KOPT-K1 (cell line): Measurements from ENCODE around the gene ZNF778.
"Not testable (repeated sequence)": the region's sequence is repeated elsewhere in the genome, so short reads cannot be mapped to it uniquely, and the experiment has no call there.

ENCODE experiments used
- H3K27ac ChIP-seq: fragments of 200-600 bp; sonication (generic); 2 replicates; pipeline ENCODE4 v1.5.1; 2016; ENCODE audit warnings: antibody characterized with exemption, mild to moderate bottlenecking, low read depth, low read length; ENCODE audit not compliant: poor library complexity, severe bottlenecking
- H3K36me3 ChIP-seq: fragments of 200-600 bp; sonication (generic); 2 replicates; pipeline ENCODE4 v1.5.1; 2017; ENCODE audit warnings: antibody characterized with exemption, mild to moderate bottlenecking, low read length, moderate library complexity; ENCODE audit not compliant: insufficient read depth
- H3K9me3 ChIP-seq: fragments of 200-600 bp; sonication (generic); 2 replicates; pipeline ENCODE4 v1.5.1; 2017; ENCODE audit warnings: antibody characterized with exemption, low read length, mild to moderate bottlenecking; ENCODE audit not compliant: insufficient read depth, poor library complexity, severe bottlenecking

Gene ZNF778

DNA sequence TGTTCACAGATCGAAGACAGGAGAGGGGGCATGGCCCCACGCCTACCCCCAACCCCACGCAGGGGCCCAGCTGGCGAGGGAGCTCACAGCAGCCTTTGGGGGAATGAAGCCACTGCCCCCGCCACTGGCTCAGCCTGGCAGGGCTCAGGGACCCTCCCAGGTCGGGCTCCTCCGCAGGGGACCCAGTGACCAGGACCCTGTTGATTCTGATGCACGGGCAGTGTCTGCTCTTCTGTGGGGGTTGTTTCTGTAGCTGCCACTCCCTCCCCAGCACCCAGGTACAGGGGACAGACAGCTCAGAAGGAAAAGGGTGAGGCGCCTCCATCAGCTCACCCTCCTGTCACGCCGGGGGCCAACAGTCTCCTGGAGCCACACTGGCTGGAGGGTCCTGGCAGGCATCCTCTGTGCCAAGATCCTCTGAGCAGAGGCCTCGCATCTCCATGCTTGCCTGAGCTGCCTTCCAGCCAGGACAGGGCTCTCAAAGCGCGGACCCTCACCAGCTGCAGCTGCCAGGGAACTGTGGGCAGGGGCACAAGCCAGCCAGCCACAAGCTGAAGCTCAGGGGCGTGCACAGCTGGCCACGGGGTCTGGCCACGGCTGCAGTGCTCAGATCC lies 49.1 kb downstream of the ZNF778 start:
- H3K36me3 ChIP-seq = peaks cover 66% of the 10 kb centered on the region
- peaks cover 17% of the 10 kb centered on the region for H3K9me3 ChIP-seq
- no peak overlapping the region for H3K27ac ChIP-seq

DNA sequence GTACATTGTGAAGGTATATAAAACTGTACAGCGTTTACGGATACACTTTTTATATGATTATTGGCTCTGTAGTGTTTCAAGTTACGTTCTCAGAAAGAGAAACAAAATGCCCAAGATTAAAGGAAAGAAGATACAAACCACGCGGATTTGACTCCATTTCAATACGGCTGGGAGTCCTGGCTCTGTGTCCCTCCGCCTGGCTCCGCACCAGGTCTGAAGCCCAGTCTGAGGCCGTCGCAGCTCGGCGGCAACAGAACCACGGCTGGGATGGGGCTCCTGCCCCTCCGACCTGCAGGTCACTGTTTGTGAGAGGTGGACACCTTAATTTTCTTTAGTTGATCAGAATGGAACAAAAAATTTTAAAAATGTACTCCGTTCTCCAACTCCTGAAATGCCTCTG lies 50.2 kb downstream of the ZNF778 start:
- peaks cover 77% of the 10 kb centered on the region for H3K36me3 ChIP-seq
- H3K27ac ChIP-seq = not testable (repeated sequence)
- peaks cover 15% of the 10 kb centered on the region for H3K9me3 ChIP-seq

DNA sequence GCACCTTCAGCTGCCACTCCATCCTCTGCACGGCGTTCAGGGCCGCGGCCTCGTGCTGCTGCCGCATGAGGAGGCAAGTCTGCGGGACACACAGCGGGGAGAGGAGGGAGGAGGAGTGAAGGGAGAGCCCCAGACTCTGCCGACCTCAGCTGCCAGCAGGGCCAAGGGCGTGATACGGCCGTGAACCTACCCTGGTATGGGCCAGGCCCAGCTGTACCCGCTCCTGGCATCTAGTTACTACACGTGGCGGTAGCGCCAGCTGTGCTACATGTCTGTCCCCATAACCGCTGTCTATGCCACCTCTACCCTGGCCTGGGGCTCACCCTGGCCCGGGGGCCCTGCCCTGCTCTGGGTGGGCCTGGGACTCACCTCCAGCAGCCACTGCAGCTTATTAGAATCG lies 51.1 kb downstream of the ZNF778 start:
- Histone ChIP-seq H3K36me3 (peaks cover 85% of the 10 kb centered on the region), H3K9me3 (peaks cover 7% of the 10 kb centered on the region), H3K27ac (no peak overlapping the region)

DNA sequence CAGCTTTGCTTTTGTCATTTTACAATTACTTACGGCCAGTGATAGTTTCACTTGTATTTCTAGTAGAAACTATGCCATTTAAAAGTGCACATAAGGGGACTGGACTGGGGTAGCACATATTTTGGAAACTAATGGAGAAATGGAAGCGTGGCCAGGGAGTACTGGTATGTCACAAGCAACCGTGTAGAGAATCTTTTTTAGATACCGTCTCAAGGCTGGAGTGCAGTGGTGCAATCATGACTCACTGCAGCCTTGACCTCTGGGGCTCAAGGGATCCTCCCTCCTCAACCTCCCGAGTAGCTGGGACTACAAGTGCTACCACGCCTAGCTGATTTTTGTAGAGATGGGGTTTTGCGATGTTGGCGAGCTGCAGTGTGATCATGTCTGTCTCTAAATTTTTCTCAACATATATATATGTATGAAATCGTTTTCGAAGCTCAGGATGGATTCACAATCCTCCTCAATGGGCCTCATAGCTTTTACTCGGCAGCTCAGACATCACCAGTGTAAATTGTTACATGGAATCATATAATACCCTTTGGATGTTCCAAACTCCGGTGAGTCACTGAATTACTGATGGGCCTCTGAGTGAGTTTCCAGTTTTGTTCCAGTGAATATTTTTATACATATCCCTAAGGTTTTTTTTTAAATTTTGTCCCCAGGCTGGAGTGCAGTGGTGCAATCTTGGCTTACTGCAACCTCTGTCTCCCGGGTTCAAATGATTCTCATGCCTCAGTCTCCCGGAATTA lies 51.7 kb downstream of the ZNF778 start:
- no peak overlapping the region for H3K27ac ChIP-seq
- H3K36me3 ChIP-seq = peaks cover 91% of the 10 kb centered on the region
- peaks cover 2% of the 10 kb centered on the region for H3K9me3 ChIP-seq

DNA sequence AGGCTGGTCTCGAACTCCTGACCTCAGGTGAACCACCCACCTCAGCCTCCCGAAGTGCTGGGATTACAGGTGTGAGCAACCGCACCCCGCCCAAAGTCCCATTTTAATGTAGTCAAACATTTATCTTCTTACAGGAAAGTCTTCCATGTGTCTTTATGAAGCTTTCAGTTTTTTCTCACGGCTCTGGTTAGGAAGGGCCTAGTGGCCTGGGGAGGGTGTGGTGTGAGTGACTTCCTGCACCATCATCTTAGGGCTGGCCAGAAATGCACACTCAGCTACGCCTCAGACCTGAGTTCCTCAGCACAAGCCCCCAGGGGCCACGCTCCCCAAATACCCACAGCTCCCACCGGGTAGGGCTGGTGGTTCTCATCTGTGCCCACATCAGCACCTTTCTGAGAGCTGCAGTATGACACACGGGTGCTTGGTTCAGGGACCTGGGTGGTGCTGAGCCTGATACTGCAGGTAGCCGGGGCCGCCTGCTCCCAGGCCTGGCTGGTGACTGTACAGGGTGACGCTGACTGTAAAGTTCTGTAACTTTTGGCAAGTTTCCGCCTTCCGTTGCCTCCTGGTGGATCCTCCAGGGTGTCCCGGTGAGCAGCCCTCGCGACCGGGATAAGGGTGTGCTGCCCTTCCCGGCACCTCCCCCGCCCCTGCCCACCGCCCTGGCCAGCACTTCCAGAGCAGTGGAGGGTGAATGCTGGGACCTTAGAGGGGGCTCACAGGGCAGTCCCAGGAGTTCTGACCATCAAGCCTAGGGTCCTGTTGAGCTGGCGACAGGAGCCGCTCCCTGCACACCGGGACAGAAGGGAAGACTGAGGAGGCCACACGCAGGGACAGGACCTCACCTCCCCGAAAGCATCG lies 52.5 kb downstream of the ZNF778 start:
- Histone ChIP-seq H3K9me3 (no peaks in the 10 kb centered on the region), H3K36me3 (peaks cover 91% of the 10 kb centered on the region), H3K27ac (no peak overlapping the region)

DNA sequence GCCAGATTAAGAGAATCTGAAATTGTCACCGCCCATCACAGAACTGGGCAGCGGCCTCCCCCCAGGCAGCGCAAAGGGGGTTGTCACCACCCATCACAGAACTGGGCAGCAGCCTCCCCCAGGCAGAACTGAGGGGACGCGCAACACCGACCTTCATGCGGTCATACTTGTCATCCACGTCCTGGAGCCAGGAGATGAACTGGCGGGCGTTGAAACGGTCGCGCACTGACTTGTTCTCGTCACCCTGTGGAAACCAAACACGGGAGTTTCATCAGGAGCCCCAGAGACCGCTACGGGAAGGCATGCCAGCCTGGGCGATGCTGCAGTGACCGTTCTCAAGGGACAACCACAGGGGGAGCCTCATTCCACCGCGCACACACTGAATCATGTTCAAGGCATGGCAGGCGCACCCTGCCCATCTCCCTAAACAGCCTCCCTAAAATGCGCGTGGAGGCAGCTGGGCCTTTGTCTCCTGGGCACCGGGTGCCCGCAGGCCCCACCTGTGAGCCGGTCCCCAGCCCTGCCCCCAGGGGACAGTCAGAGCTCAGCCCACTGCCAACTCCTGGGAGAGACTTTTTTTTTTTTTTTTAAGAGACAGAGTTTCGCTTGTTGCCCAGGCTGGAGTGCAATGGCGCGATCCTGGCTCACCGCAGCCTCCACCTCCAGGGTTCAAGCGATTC lies 53.3 kb downstream of the ZNF778 start:
- H3K36me3 ChIP-seq = peaks cover 91% of the 10 kb centered on the region
- no peaks in the 10 kb centered on the region for H3K9me3 ChIP-seq
- H3K27ac ChIP-seq = no peak overlapping the region

DNA sequence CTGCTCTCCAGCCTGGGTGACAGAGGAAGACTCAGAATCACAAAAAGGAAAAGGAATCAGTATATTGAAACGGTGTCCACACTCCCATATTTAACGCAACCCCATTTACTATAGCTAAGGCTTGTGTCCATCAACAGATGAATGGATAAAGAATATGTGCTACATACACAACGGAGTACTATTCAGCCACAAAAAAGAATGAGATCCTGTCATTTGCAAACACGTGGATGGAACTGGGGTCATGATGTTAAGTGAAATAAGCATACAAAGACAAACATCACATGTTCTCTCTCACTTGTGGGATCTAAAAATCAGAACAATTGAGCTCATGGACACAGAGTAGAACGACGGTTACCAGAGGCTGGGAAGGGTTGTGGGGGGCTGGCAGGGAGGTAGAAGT lies 55.1 kb downstream of the ZNF778 start:
- Histone ChIP-seq H3K9me3 (no peaks in the 10 kb centered on the region), H3K27ac (no peak overlapping the region), H3K36me3 (peaks cover 92% of the 10 kb centered on the region)

DNA sequence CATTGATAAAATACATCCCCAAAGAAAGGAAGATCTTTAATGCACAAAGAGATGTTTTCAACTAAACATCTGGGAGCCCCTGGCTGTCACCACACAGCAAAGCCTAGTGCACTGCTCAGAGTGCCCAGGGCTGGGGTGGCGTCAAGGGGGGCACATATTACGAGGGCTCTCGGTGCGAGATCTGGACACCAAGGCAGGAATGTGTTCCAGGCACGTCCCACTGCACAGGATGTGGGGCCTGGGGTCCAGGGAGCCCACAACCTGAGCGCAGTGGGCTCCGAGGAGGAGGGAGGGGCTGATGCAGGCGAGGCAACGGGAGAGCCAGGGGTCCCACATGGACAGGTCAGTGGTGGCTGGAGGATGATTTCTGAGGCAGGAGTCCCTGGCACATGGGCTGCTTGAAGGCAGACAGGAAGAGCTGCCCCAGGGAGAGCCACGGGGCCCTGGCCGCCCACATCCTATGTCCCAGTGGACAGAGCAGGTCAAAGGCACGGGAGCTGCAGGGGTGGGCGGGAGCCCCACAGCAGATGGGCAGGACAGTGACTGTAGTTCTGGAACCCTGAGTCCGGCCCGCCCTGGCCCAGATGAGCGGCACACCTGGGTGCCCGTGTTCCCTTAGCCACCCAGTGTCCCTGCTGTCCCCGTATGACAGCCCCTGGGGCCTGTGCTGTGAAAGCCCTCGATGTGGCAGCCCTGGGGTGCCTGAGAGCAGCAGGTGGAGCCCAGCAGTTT lies 56.4 kb downstream of the ZNF778 start:
- no peaks in the 10 kb centered on the region for H3K9me3 ChIP-seq
- H3K36me3 ChIP-seq = peaks cover 100% of the 10 kb centered on the region
- no peak overlapping the region for H3K27ac ChIP-seq

DNA sequence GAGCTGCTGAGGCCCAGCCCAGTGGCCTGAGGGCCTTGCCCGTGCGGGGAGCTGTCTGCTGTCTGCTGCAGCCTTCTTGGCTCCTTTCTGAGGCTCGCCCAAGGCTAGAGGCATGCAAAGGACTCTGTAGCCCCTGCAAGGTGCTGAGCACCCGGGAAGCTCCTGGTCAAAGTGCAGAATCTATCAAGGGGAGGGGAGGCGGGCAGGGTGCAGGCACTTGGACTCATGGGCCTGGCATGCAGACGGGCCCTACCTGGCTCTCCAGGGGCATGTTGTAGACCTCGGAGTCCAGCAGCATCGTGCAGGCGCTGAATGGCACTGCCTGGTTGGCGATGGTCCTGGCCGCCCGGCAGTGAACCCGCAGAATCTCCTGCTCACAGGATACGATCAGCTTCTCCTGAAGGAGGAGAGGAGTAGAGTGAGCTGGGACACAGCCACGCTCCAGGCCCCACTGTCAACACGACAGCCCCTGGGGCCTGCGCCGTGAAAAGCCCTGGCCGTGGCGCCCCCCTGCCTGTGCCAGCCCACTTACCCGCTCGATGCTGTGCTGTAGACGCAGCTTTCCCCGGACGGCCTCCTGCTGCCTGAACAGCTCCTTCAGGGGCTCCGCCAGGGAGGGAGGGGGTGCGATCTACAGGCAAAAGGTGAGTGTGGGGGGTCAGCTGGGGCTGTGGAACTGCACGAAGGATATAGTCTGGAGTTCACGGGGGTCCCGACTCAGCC lies 57.2 kb downstream of the ZNF778 start:
- peaks cover 95% of the 10 kb centered on the region for H3K36me3 ChIP-seq
- H3K27ac ChIP-seq = no peak overlapping the region
- no peaks in the 10 kb centered on the region for H3K9me3 ChIP-seq

DNA sequence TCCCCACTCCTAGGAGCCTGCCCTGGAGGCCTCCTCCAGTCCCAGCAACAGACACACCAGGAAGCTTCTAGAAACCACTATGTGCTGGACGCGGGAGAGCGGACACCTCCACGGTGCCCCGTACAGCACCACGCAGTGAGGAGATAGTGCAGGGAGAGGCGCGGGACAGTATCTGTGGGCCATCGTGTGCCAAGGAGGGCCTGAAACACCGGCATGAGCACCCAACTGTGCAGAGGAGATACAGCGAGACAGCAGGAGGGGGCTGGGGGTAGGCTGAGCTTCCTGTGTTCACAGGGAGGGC lies 57.7 kb downstream of the ZNF778 start:
- no peak overlapping the region for H3K27ac ChIP-seq
- H3K9me3 ChIP-seq = no peaks in the 10 kb centered on the region
- H3K36me3 ChIP-seq = peaks cover 95% of the 10 kb centered on the region

DNA sequence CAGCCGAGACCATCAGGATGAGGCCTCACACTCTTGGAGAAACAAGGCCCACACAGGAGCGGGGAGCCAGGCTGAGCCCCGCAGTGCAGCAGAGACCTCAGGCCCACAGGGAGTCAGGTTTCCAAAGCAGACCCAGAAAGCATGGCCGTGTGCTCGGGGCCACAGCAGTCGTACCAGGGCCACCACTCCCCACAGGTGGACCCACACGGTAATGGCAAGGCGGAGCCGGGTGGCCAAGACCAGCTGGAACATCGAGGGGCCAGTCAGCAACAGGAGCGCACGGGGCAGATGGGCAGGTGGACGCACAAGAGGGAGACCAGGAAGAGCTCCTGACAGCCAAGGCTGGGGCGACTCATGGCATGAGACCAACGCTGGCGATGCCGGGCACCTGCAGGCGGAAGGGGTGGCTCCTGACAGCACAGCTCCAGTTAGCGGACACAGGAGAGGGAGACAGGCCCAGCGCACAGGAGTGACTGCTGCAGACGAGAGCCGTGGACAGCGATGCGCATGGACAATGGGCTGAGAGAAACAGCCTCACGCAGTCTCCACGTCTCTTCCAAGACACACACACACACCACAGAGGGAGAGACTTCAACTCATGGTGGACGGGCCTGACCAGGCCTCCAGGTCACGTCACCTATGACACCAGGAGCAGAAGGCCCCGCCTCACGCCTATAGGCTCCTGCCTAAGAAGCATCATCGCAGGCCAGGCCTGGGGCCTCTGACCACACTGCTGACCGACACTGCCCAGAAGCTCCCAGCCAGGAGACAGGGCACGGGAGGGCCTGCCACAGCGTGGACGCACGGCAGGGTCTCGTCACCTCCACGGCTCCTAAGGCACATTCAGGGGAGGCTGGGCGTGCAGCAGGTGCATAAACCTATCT lies 58.6 kb downstream of the ZNF778 start:
- Histone ChIP-seq H3K36me3 (peaks cover 95% of the 10 kb centered on the region), H3K9me3 (no peaks in the 10 kb centered on the region), H3K27ac (no peak overlapping the region)

DNA sequence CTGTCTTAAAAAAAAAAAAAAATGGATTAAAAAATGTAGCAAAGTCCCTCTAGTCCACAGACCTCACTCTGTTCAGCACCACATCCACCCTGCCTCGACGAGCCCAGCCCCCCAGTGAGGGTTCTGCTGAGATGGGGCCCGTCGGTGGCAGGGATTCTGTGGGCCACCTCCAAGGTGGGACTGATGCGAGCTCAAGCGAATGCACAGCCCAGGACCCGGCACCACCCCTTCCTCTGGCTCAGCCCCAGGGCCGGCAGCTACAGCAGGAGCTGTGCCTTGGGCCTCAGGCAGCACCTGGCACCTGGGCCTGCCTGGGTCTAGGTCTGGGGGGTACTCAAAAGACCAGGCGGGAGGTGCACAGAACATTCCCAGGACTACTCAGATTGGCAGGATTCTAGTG lies 59.5 kb downstream of the ZNF778 start:
- H3K36me3 ChIP-seq = peaks cover 95% of the 10 kb centered on the region
- no peaks in the 10 kb centered on the region for H3K9me3 ChIP-seq
- no peak overlapping the region for H3K27ac ChIP-seq

DNA sequence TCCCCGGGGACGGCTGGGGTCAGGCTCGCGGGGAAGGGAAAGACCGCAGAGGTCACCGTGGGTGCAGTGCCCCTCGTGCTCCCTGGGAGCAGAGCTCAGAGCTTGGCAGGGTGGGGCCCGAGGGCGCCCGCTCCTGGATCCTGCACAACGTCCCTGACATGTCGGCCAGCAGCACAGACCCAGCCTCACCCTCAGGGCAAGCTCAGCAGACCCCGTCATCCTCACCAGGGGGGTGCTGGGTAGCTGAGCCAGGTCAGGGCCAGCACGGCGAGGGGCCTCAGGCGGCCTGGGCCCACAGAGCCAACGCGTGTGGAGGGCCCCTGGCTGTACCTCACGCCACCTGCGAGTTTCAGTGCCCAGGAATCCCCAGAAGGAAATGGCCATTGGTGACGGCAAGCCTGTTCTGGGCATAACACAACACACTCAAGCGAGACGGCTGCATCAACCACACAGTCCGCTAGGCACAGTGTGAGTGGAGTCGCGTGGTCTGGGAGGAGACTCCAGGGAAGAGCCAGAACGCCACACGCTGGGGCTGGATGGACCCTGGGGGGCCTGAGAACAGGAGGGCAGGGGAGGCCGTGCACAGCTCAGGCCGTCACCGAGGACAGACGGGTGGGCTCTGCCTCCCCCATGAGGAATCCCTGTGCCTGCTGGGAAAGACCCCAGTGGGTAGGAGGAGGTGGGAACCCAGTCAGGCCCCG lies 60.3 kb downstream of the ZNF778 start:
- Histone ChIP-seq H3K36me3 (peaks cover 95% of the 10 kb centered on the region), H3K9me3 (no peaks in the 10 kb centered on the region), H3K27ac (no peak overlapping the region)
